Iris pigment epithelial cell (primary cell): ENCODE data around the gene OPN1SW.

Experiments
- DNase-seq: peaks from one replicate; pipeline ENCODE4 v3.0.0-alpha.2; 2011; ENCODE audit warnings: low read depth

The OPN1SW gene

GRCh38 chr7:128792471-128793180, 17.0 kb upstream of the OPN1SW start:
- no peak for DNase-seq

- DNase-seq = no peak
Observed at GRCh38 chr7:128791972-128792327, 16.4 kb upstream of the OPN1SW start.

- DNase-seq = peak; percentile 41
Observed at GRCh38 chr7:128791121-128791971, 15.8 kb upstream of the OPN1SW start, which contains the start of gene CCDC136. CCDC136 (plus strand) TSS chr7:128791968; CDS start chr7:128792412, 444 bp downstream.

GRCh38 chr7:128790315-128791041, 14.9 kb upstream of the OPN1SW start:
- DNase-seq = no peak

GRCh38 chr7:128788446-128789412, 13.1 kb upstream of the OPN1SW start:
- DNase-seq = no peak

GRCh38 chr7:128785738-128786137, 10.1 kb upstream of the OPN1SW start:
- no peak for DNase-seq

- peak; percentile 82 for DNase-seq
Observed at GRCh38 chr7:128783143-128783861, 7.7 kb upstream of the OPN1SW start.

GRCh38 chr7:128781851-128782250, 6.3 kb upstream of the OPN1SW start:
- no peak for DNase-seq

GRCh38 chr7:128781126-128781525, 5.5 kb upstream of the OPN1SW start:
- no peak for DNase-seq

GRCh38 chr7:128778946-128779345, 3.4 kb upstream of the OPN1SW start:
- DNase-seq = no peak

- peak; percentile 50 for DNase-seq
Observed at GRCh38 chr7:128777156-128778123, 1.8 kb upstream of the OPN1SW start.

- DNase-seq = no peak
Observed at GRCh38 chr7:128774921-128775320, 673 bp downstream of the OPN1SW start.

- DNase-seq = no peak
Observed at GRCh38 chr7:128774029-128774689, 1.4 kb downstream of the OPN1SW start.

- no peak for DNase-seq
Observed at GRCh38 chr7:128773604-128774003, 2.0 kb downstream of the OPN1SW start.

- DNase-seq = peak; percentile 63
Observed at GRCh38 chr7:128770233-128770632, 5.4 kb downstream of the OPN1SW start.

GRCh38 chr7:128767475-128768110, 8.0 kb downstream of the OPN1SW start:
- no peak for DNase-seq

GRCh38 chr7:128763541-128763940, 12.1 kb downstream of the OPN1SW start:
- no peak for DNase-seq

- DNase-seq = no peak
Observed at GRCh38 chr7:128759242-128759641, 16.4 kb downstream of the OPN1SW start.
